SK-N-SH treated with all-trans-retinoic acid at 6 μM for 48 hours (cell line): Measurements from ENCODE around the gene CFAP221.

ENCODE experiments used
- ATAC-seq: fragments of 200-7000 bp; cut with Tn5 transposase; 3 replicates; pipeline ENCODE4 v1.9.1; 2020; ENCODE audit warnings: mild to moderate bottlenecking, moderate library complexity
- ARNTL ChIP-seq: fragments of 450-650 bp; formaldehyde crosslinking; IDR thresholded peaks from 2 replicates; pipeline ENCODE4 v1.5.0; 2020; ENCODE audit warnings: low read depth, mild to moderate bottlenecking, moderate library complexity, borderline replicate concordance
- BACH2 ChIP-seq: fragments of 250-450 bp; sonication (Bioruptor Pico); IDR thresholded peaks from 2 replicates; pipeline ENCODE4 v1.9.0; 2021; ENCODE audit warnings: mild to moderate bottlenecking, borderline replicate concordance
- CREB5 ChIP-seq: fragments of 250-450 bp; sonication (Bioruptor Pico); IDR thresholded peaks from 2 replicates; pipeline ENCODE4 v1.5.1; 2020; ENCODE audit warnings: low read depth, mild to moderate bottlenecking, moderate library complexity
- CSDC2 ChIP-seq: fragments of 250-450 bp; sonication (Bioruptor Pico); IDR thresholded peaks from 2 replicates; pipeline ENCODE4 v1.5.0; 2020; ENCODE audit warnings: mild to moderate bottlenecking, moderate library complexity
- CSRNP3 ChIP-seq: fragments of 250-450 bp; sonication (Bioruptor Pico); IDR thresholded peaks from 2 replicates; pipeline ENCODE4 v1.5.1; 2021; ENCODE audit warnings: mild to moderate bottlenecking, moderate library complexity
- ESRRG ChIP-seq: fragments of 250-450 bp; sonication (Bioruptor Pico); IDR thresholded peaks from 2 replicates; pipeline ENCODE4 v1.6.1; 2021; ENCODE audit warnings: mild to moderate bottlenecking
- GLIS3 ChIP-seq: fragments of 250-450 bp; sonication (Bioruptor Pico); IDR thresholded peaks from 2 replicates; pipeline ENCODE4 v1.5.0; 2020; ENCODE audit warnings: mild to moderate bottlenecking, moderate library complexity
- ISL1 ChIP-seq: fragments of 250-450 bp; sonication (Bioruptor Pico); IDR thresholded peaks from 2 replicates; pipeline ENCODE4 v2.1.2; 2022; ENCODE audit warnings: mild to moderate bottlenecking, moderate library complexity
- OSR1 ChIP-seq: fragments of 250-450 bp; sonication (Bioruptor Pico); IDR thresholded peaks from 2 replicates; pipeline ENCODE4 v1.8.0; 2022; ENCODE audit warnings: moderate library complexity, mild to moderate bottlenecking, inconsistent platforms
- PPARA ChIP-seq: fragments of 250-450 bp; sonication (Bioruptor Pico); IDR thresholded peaks from 2 replicates; pipeline ENCODE4 v1.5.0; 2020; ENCODE audit warnings: mild to moderate bottlenecking, borderline replicate concordance
- RARB ChIP-seq: fragments of 250-450 bp; sonication (Bioruptor Pico); IDR thresholded peaks from 2 replicates; pipeline ENCODE4 v1.8.0; 2021; ENCODE audit warnings: mild to moderate bottlenecking, moderate library complexity
- SNAI2 ChIP-seq: fragments of 250-450 bp; sonication (Bioruptor Pico); IDR thresholded peaks from 2 replicates; pipeline ENCODE4 v1.5.0; 2020; ENCODE audit warnings: mild to moderate bottlenecking, moderate library complexity
- TCF4 ChIP-seq: fragments of 250-450 bp; sonication (Bioruptor Pico); IDR thresholded peaks from 2 replicates; pipeline ENCODE4 v1.8.0; 2021; ENCODE audit warnings: mild to moderate bottlenecking, moderate library complexity, borderline replicate concordance
- TOX ChIP-seq: fragments of 250-450 bp; sonication (Bioruptor Pico); IDR thresholded peaks from 2 replicates; pipeline ENCODE4 v1.8.0; 2021; ENCODE audit warnings: mild to moderate bottlenecking, moderate library complexity, borderline replicate concordance
- TSHZ2 ChIP-seq: fragments of 250-450 bp; sonication (Bioruptor Pico); IDR thresholded peaks from 2 replicates; pipeline ENCODE4 v1.5.0; 2020; ENCODE audit warnings: mild to moderate bottlenecking, moderate library complexity
- ZC3H10 ChIP-seq: fragments of 250-450 bp; sonication (Bioruptor Pico); IDR thresholded peaks from 2 replicates; pipeline ENCODE4 v1.5.1; 2021; ENCODE audit warnings: mild to moderate bottlenecking, moderate library complexity
- ZFP3 ChIP-seq: fragments of 250-450 bp; sonication (Bioruptor Pico); IDR thresholded peaks from 2 replicates; pipeline ENCODE4 v1.5.0; 2020; ENCODE audit warnings: mild to moderate bottlenecking, moderate library complexity
- ZNF565 ChIP-seq: fragments of 450-650 bp; formaldehyde crosslinking; conservative IDR thresholded peaks from 2 replicates; pipeline ENCODE4 v1.5.0; 2020; ENCODE audit warnings: low read depth, mild to moderate bottlenecking, moderate library complexity
- ZNF70 ChIP-seq: fragments of 450-650 bp; formaldehyde crosslinking; IDR thresholded peaks from 2 replicates; pipeline ENCODE4 v1.5.0; 2020; ENCODE audit warnings: mild to moderate bottlenecking, moderate library complexity
- ZNF8 ChIP-seq: fragments of 450-650 bp; formaldehyde crosslinking; IDR thresholded peaks from 2 replicates; pipeline ENCODE4 v1.5.0; 2020; ENCODE audit warnings: mild to moderate bottlenecking, moderate library complexity
- TF ChIP-seq, protein P1 (sequence below): fragments of 250-450 bp; sonication (Bioruptor Pico); IDR thresholded peaks from 2 replicates; pipeline ENCODE4 v1.8.0; 2021; ENCODE audit warnings: low read depth, mild to moderate bottlenecking, moderate library complexity, borderline replicate concordance
- TF ChIP-seq, protein P2 (sequence below): fragments of 250-450 bp; sonication (Bioruptor Pico); IDR thresholded peaks from 2 replicates; pipeline ENCODE4 v1.8.0; 2020; ENCODE audit warnings: mild to moderate bottlenecking, moderate library complexity, borderline replicate concordance

Gene CFAP221

DNA sequence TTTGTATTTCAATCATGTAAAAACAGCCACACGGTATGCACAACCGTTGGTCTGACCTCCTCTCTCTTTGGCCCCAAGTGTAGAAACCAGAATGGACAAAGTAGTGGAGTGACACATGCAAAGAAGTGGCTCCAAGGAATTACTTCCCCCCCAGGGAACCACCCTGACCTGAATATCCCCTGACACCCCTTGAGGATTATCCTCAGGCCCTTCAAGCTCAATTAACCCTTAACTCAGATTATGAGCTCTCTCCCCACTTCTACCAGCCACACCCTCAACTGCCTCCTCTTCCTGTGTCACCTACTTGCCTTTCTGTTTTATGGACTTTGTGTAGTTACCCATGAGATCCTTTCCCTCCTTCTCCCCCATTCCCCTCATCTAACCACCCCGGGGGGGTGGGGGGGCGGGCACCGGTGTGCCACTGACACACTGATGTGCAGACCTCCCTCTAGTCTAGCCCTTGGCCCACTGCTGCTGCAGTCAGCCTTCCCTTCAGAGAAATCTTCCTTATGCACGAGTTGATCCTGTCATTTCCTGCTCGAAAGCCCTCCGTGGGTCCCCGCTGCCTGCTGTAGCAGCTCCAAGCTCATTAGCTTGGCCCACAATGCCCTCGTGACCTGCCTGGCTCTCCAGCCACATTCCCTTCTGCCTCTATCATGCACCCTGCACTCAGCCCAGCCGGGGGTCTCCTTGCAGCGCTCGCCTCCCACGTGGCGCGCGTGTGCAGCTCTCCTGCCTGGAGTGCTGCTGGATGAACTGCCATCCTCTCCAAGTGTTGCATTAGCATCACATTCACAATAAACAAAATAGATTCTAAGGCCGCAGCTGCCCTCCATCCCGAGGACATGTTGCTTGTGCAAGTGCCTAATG, 94.7 kb downstream of the CFAP221 start:
- no peak for TF ChIP-seq ZFP3 (CRISPR knock-in tag)
- TF ChIP-seq, protein P1, sequence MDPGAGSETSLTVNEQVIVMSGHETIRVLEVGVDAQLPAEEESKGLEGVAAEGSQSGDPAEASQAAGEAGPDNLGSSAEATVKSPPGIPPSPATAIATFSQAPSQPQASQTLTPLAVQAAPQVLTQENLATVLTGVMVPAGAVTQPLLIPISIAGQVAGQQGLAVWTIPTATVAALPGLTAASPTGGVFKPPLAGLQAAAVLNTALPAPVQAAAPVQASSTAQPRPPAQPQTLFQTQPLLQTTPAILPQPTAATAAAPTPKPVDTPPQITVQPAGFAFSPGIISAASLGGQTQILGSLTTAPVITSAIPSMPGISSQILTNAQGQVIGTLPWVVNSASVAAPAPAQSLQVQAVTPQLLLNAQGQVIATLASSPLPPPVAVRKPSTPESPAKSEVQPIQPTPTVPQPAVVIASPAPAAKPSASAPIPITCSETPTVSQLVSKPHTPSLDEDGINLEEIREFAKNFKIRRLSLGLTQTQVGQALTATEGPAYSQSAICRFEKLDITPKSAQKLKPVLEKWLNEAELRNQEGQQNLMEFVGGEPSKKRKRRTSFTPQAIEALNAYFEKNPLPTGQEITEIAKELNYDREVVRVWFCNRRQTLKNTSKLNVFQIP (CRISPR knock-in tag): no peak
- no peak for TF ChIP-seq TOX
- TF ChIP-seq TSHZ2 (CRISPR knock-in tag): no peak
- no peak for TF ChIP-seq PPARA (CRISPR knock-in tag)
- TF ChIP-seq RARB: no peak
- TF ChIP-seq CSDC2: no peak
- TF ChIP-seq, protein P2, sequence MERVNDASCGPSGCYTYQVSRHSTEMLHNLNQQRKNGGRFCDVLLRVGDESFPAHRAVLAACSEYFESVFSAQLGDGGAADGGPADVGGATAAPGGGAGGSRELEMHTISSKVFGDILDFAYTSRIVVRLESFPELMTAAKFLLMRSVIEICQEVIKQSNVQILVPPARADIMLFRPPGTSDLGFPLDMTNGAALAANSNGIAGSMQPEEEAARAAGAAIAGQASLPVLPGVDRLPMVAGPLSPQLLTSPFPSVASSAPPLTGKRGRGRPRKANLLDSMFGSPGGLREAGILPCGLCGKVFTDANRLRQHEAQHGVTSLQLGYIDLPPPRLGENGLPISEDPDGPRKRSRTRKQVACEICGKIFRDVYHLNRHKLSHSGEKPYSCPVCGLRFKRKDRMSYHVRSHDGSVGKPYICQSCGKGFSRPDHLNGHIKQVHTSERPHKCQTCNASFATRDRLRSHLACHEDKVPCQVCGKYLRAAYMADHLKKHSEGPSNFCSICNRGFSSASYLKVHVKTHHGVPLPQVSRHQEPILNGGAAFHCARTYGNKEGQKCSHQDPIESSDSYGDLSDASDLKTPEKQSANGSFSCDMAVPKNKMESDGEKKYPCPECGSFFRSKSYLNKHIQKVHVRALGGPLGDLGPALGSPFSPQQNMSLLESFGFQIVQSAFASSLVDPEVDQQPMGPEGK (CRISPR knock-in tag): no peak
- no peak for TF ChIP-seq ZNF8 (CRISPR knock-in tag)
- no peak for TF ChIP-seq ZC3H10 (CRISPR knock-in tag)
- TF ChIP-seq ESRRG (CRISPR knock-in tag): no peak
- TF ChIP-seq GLIS3 (CRISPR knock-in tag): no peak
- no peak for TF ChIP-seq OSR1 (CRISPR knock-in tag)
- no peak for TF ChIP-seq ISL1 (CRISPR knock-in tag)
- no peak for TF ChIP-seq ZNF70 (CRISPR knock-in tag)
- no peak for TF ChIP-seq ZNF565 (CRISPR knock-in tag)
- no peak for TF ChIP-seq CSRNP3 (CRISPR knock-in tag)
- no peak for TF ChIP-seq TCF4 (CRISPR knock-in tag)
- no peak for TF ChIP-seq BACH2
- no peak for ATAC-seq

DNA sequence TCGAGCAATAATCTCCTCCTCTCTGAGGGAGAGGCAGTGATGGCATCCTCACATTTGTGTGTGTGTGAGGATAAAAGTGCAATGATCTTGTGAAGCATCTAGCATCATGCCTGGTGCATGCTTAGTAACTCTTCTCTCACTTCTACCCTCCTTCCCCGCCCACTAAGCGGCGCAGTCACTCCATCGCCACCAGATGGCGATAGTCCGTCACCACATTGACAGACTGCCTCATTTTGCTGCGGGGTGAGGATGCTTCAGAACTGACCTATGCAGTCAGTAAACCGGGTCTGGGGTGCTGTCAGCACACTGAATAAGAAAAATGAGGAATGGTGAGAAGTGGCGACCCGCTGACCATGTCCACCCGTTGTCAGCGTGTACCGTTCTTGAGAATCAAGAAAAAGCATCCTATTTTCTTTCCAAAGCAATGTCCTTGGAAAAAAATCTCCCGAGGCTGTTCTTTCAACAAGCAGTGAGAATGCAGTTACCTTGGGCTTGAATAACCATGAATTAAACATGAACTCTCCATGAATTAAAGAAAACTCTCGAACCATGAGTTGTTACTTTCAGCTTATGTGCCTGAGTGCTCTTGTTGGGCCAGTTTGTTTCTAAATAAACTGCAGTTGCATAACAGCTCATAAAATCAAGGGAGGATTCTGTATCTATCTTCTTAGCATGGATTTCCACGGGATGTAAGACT, 97.5 kb downstream of the CFAP221 start:
- ATAC-seq: peak; percentile 99
- TF ChIP-seq ARNTL (CRISPR knock-in tag) (no peak), ISL1 (CRISPR knock-in tag) (no peak), BACH2 (no peak), ESRRG (CRISPR knock-in tag) (no peak), ZFP3 (CRISPR knock-in tag) (no peak), OSR1 (CRISPR knock-in tag) (no peak), ZC3H10 (CRISPR knock-in tag) (no peak), ZNF70 (CRISPR knock-in tag) (no peak), TCF4 (CRISPR knock-in tag) (no peak), ZNF565 (CRISPR knock-in tag) (no peak), GLIS3 (CRISPR knock-in tag) (no peak), SNAI2 (no peak), CREB5 (CRISPR knock-in tag) (no peak), CSDC2 (no peak)
- TF ChIP-seq, protein P2 (CRISPR knock-in tag): no peak
- TF ChIP-seq, protein P1 (CRISPR knock-in tag): no peak
